KMS-11 (cell line): ENCODE measurements around the gene RNF167.

Experiments used
- H2AFZ ChIP-seq: fragments of 200-600 bp; sonication (generic); 2 replicates; pipeline ENCODE4 v1.6.1; 2016; ENCODE audit warnings: antibody characterized with exemption, mixed run types, low read depth
- H3K27ac ChIP-seq: fragments of 200-600 bp; sonication (generic); 2 replicates; pipeline ENCODE4 v1.6.1; 2016; ENCODE audit warnings: mild to moderate bottlenecking, mixed run types
- H3K27me3 ChIP-seq: fragments of 200-600 bp; sonication (generic); 2 replicates; pipeline ENCODE4 v1.6.1; 2017; ENCODE audit warnings: mild to moderate bottlenecking, low read depth, mixed run types, moderate library complexity; ENCODE audit not compliant: insufficient read depth
- H3K36me3 ChIP-seq: fragments of 200-600 bp; sonication (generic); 2 replicates; pipeline ENCODE4 v1.6.1; 2017; ENCODE audit warnings: mild to moderate bottlenecking, mixed run types; ENCODE audit not compliant: insufficient read depth
- H3K4me1 ChIP-seq: fragments of 200-600 bp; sonication (generic); 2 replicates; pipeline ENCODE4 v1.6.1; 2016; ENCODE audit warnings: mild to moderate bottlenecking, low read depth, mixed run types; ENCODE audit not compliant: poor library complexity, severe bottlenecking
- H3K4me2 ChIP-seq: fragments of 200-600 bp; sonication (generic); 2 replicates; pipeline ENCODE4 v1.7.0; 2016; ENCODE audit warnings: mild to moderate bottlenecking, mixed run types
- H3K4me3 ChIP-seq: fragments of 200-600 bp; sonication (generic); IDR thresholded peaks from 2 replicates; pipeline ENCODE4 v1.6.1; 2017; ENCODE audit warnings: low read depth, low read length, mixed read lengths; ENCODE audit not compliant: insufficient read depth
- H3K79me2 ChIP-seq: fragments of 200-600 bp; sonication (generic); 2 replicates; pipeline ENCODE4 v1.6.1; 2016; ENCODE audit warnings: low read depth, mixed run types; ENCODE audit not compliant: insufficient read depth
- H3K9ac ChIP-seq: fragments of 200-600 bp; sonication (generic); 2 replicates; pipeline ENCODE4 v1.6.1; 2016; ENCODE audit warnings: mild to moderate bottlenecking, mixed run types
- H4K20me1 ChIP-seq: fragments of 200-600 bp; sonication (generic); 2 replicates; pipeline ENCODE4 v1.6.1; 2016; ENCODE audit warnings: mild to moderate bottlenecking, mixed run types; ENCODE audit not compliant: insufficient read depth
- CTCF ChIP-seq: fragments of 200-600 bp; sonication (generic); conservative IDR thresholded peaks from 2 replicates; pipeline ENCODE4 v1.6.1; 2017; ENCODE audit warnings: low read depth, mild to moderate bottlenecking, antibody characterized with exemption, low read length, moderate library complexity, mixed read lengths

The RNF167 gene

GRCh38 chr17:4897198-4897687 is 42.8 kb upstream of the RNF167 start:
- no peaks in the 10 kb centered on the region for H3K36me3 ChIP-seq
- no peaks in the 10 kb centered on the region for H4K20me1 ChIP-seq
- H2AFZ ChIP-seq: no peak overlapping the region
- no peaks in the 10 kb centered on the region for H3K27me3 ChIP-seq
- H3K27ac ChIP-seq: no peak overlapping the region
- H3K4me1 ChIP-seq: no peaks in the 10 kb centered on the region
- H3K9ac ChIP-seq: no peak overlapping the region
- H3K4me2 ChIP-seq: no peak overlapping the region
- H3K79me2 ChIP-seq: no peaks in the 10 kb centered on the region
- no peak overlapping the region for H3K4me3 ChIP-seq
- TF ChIP-seq CTCF: no peak

DNA sequence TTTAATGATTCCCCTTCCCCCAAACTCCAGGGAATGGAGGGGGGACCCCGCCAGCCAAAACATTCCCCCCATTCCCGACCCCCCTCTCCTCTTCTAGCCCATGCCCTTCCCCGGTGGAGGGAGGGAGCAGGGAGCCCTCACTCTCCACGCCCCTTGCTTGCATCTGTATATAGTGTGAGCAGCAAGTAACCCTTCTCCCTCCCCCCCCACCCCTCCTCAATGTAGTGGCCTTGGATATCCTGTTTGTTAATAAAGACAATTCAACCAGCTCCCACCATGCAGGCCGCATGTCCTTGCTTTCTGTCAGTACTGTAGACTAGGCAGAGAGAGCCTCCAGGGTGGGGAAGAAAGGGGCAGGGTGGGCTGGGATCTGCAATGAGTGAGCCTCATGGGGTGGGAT is 42.3 kb upstream of the RNF167 start:
- no peaks in the 10 kb centered on the region for H3K27me3 ChIP-seq
- TF ChIP-seq CTCF: no peak
- no peaks in the 10 kb centered on the region for H3K79me2 ChIP-seq
- H3K4me3 ChIP-seq: no peak overlapping the region
- no peak overlapping the region for H3K4me2 ChIP-seq
- no peaks in the 10 kb centered on the region for H4K20me1 ChIP-seq
- H3K4me1 ChIP-seq: peaks cover under 1% of the 10 kb centered on the region
- H2AFZ ChIP-seq: no peak overlapping the region
- H3K27ac ChIP-seq: no peak overlapping the region
- H3K36me3 ChIP-seq: no peaks in the 10 kb centered on the region
- H3K9ac ChIP-seq: no peak overlapping the region

GRCh38 chr17:4898351-4898750 is 41.7 kb upstream of the RNF167 start:
- no peak for TF ChIP-seq CTCF
- H2AFZ ChIP-seq: no peak overlapping the region
- no peaks in the 10 kb centered on the region for H4K20me1 ChIP-seq
- no peak overlapping the region for H3K4me2 ChIP-seq
- H3K9ac ChIP-seq: no peak overlapping the region
- no peaks in the 10 kb centered on the region for H3K27me3 ChIP-seq
- H3K27ac ChIP-seq: no peak overlapping the region
- H3K36me3 ChIP-seq: no peaks in the 10 kb centered on the region
- no peaks in the 10 kb centered on the region for H3K79me2 ChIP-seq
- H3K4me3 ChIP-seq: no peak overlapping the region
- peaks cover 4% of the 10 kb centered on the region for H3K4me1 ChIP-seq

DNA sequence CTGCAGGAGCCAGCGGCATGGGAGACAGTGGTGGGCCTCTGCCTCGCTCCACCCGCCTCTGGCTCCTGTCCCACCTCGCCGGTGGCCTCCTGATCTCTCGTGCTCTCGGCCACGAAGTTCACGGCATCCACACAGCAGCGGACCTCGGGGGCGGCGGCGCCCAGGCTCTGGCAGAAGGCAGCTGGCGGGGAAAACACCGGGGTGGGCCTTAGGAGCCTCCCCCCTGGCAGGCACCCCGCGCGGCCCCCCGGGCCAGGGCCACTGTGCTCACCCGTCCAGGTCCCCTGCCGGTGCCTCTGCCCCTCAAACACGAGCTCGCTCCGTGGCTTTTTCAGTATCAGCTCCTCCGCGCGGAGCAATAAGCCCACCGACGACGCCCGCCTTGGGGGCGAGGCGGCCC is 41.1 kb upstream of the RNF167 start:
- H3K4me3 ChIP-seq: no peak overlapping the region
- H4K20me1 ChIP-seq: no peaks in the 10 kb centered on the region
- H3K4me1 ChIP-seq: peaks cover 4% of the 10 kb centered on the region
- no peak overlapping the region for H2AFZ ChIP-seq
- TF ChIP-seq CTCF: no peak
- H3K9ac ChIP-seq: no peak overlapping the region
- H3K36me3 ChIP-seq: no peaks in the 10 kb centered on the region
- H3K4me2 ChIP-seq: no peak overlapping the region
- H3K79me2 ChIP-seq: no peaks in the 10 kb centered on the region
- no peaks in the 10 kb centered on the region for H3K27me3 ChIP-seq
- H3K27ac ChIP-seq: no peak overlapping the region
